Amygdala (tissue), 56 donors: Measurements from ENCODE around the gene LNPEP.
"Not testable (repeated sequence)": the region's sequence is repeated elsewhere in the genome, so short reads cannot be mapped to it uniquely, and the experiment has no call there.

Experiments used
- DNase-seq, 56 donors: peaks; one replicate each; lab custom pipeline; 2025; lab: John Stamatoyannopoulos, UW

Gene LNPEP

DNA sequence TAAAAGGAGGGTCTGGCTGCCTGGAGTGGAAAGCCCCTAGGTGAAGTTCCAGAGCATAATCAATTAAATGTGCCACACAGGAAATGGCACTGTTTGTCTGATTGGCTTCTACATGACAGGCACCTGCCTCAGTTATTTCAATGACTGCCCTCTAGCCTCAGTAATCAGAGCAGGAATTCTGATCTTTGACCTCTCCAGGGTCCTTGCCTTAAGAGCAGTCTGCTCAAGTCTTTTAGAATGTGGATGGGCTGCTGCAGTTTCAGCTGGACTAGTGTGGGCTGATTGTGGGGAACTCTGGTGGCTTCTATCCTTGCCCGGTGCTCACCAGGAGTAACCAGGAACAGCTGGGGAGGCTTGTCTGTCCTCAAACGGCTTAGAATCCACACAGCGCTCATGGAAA, 107.6 kb downstream of the LNPEP start:
- DNase-seq = no peak

- peak in 4 of 56 donors; percentile 4 to 18 (median 6) for DNase-seq
Observed at GRCh38 chr5:97044052-97044451, 108.2 kb downstream of the LNPEP start.

DNA sequence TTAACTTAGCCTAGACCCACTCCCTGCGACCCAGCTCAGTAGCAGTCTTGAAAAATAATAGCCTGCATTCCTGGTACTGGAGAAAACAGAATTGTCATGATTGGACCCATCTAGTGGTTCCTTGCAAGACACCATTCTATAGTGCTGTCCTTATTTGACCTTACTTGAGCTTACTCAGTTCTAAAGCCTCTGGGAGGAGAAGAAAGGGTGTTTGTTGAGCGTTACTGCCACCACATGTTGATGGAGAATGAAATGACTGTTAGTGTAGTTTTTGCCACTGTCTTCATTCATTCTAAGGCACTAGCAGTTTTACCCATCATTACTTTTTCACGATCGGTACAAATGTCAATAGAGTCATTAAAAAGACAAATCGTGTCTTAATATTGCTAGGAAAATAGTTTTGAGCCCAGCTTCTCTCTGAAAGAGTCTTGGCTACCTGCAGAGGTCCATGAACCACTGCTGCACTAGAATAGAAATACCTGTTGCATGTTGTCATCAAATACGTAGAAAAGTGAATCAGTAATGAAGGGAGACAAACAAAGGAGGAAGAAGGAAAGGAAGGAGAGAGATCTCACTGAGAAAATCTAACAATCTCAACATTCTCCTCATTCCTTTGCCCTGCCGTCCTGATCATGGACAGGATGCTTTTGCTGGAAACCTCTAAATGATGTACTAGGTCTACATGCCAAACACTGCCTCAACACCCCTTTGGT, 110.5 kb downstream of the LNPEP start:
- no peak for DNase-seq

DNA sequence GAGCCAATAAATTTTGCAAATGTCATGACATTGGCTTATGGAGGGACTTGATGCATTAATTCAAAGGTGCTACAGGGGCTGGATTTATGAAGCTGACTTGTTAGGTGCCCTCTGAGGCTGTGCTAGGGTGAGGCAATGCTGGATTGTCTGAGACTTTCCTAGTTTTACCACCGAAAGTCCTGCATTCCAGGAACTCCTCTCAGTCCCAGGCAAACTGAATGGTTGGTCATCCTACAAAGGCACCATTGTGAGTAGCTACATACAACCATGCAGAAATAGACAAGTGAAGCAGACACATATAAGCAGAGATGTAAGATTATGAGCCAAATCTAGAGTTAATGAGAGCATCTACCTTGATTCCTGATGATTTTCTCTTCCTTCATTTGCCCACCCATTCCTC, 111.2 kb downstream of the LNPEP start:
- DNase-seq = no peak

DNA sequence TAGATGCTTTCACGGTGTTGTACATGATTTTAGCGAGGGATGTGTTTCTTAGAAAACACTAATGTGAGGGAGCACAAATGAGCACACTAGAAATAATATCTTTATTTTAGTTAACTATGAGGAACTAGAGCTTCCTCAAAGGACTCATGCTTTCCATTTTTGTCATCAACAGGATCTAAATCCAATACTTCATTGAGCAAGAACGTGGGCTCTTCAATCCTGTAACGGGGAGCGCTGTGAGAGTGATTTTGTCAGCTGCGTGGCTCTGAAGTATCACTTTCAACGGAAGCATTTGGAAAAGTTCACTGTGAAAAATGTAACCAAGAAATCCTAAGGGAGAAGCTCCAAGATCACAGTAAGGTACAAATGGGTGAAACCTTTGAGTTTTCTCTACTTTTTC, 113.3 kb downstream of the LNPEP start:
- DNase-seq = no peak

GRCh38 chr5:97056263-97056662, 120.4 kb downstream of the LNPEP start:
- DNase-seq = no peak

- no peak for DNase-seq
Observed at GRCh38 chr5:97062046-97062445, 126.2 kb downstream of the LNPEP start.

DNA sequence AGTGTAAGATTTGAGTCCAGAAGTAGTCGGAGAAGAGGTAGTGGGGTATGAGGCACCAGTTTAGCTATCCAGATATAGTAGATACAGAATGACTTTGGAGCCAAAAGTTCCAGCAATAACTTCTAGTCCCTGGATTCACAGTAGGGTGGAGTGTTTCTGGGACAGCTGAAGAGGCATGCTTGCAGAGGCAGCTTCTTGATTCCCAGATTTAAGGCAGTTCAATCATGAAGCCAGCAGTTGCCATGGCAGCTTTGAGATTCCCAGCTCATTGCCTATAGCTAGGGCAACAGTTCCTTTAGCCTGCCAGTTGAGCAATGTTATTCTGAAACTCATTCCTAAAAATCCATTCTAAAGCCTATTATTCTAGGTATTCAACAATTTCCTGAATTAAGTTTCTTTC, 127.4 kb downstream of the LNPEP start:
- no peak for DNase-seq

DNA sequence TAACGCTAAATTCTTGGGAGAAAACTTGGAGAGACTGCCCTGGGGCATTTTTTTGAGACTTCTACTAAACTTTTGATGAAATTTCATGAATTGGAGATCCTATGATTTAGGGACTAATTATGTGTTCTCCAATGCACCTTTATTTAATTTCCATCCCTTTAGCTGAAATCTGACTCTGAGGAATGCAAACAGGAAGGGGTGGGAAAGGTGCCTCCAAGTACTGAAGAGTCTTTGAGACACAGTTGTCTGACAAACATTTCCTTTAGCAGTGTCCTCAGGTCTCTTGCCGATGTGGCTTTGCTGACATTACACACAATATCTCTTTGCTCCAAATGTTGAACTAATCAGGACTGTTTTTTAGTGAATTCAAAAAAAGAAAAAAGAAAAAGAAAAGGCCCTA, 129.6 kb downstream of the LNPEP start:
- DNase-seq = no peak

DNA sequence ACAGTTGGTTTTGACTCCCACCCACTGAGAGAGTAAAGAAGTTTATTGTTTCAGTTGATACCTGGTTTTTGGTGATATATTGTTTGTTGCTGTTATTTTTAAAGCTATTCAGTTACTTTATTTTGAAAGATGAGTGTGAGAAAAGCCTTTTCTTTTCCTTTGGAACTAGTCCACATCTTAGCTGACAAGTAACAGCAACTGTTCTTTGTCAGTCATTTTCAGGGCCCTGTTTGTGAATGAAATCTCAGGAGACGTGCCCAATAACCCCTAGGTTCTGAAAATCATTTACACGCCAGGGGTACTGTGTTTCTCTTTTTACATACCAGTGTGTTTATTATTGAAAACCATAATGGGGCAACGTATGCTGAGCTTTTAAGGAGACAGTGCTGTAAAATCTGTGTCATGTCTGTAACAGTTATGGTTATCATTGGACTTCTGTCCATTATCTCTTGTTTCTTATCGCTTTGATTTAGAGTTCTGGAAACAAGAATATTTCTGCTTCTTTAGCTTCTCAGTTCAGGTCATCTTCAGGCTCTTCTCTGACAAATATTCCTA, 131.5 kb downstream of the LNPEP start:
- DNase-seq = no peak

DNA sequence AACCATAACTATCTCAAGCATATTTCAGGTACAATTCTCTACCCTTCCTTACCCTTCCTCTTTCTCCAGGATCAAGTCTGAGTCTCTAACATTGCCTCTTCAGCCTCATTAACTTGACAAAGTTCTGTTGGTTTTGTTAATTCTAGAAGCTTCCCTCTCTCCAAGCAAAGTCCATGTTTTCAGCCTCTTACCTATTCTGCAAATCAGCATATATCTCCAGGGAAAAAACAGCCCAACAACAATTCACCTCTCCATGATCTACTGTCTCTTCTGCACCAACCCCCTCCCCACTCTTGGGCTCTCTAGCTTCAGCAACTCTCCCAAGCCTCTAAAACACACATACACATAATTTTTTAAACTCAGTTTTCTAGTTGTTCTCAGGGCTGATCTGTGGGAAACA, 134.4 kb downstream of the LNPEP start:
- DNase-seq = no peak

- DNase-seq = peak in 15 of 56 donors; percentile 4 to 41 (median 18)
Observed at GRCh38 chr5:97071101-97071500, 135.2 kb downstream of the LNPEP start.

DNA sequence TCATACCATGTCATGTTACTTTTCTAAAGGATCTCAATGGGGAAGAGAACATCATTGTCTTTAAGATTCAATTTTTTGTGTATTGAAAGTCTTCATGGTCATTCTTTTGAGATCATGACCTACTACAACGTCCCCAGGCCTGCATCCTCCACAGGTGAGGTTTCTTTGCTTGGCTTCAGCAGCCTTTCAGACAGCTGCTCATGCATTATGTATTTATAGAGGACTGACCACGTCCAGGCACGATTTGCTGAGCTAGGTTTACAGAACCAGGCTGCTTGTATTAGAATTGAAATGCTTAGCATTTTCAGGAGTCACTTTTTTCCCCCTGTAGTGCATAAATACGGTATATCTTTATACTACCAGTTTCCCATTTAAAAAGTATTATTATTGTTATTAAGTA, 136.1 kb downstream of the LNPEP start:
- no peak for DNase-seq

GRCh38 chr5:97072696-97073095, 136.8 kb downstream of the LNPEP start:
- DNase-seq = no peak

DNA sequence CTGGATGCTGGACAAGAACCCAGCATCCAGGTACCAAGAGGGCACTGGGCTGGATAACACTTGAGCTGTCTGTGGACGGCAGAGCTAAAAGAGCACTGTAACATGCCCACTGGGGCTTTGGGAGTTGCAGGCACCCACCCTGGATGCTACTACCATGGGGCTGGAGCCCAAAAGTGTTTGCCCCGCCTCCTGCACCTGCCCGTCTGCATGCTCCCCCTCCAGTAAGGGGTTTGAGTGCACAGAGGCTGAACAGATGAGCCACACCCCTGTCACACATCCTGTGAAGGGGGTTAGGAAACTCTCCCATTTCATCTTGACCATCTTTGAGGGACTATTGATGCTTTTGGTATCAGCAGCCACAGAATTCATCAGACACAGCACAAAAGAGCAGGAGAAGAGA, 137.5 kb downstream of the LNPEP start:
- no peak for DNase-seq

- DNase-seq = no peak
Observed at GRCh38 chr5:97074859-97075489, 139.1 kb downstream of the LNPEP start.

GRCh38 chr5:97075649-97076048, 139.8 kb downstream of the LNPEP start:
- DNase-seq = no peak

- DNase-seq = no peak
Observed at GRCh38 chr5:97076098-97076497, 140.2 kb downstream of the LNPEP start.

GRCh38 chr5:97077246-97077645, 141.4 kb downstream of the LNPEP start:
- DNase-seq = no peak

- no peak for DNase-seq
Observed at GRCh38 chr5:97078958-97079743, 143.3 kb downstream of the LNPEP start.

DNA sequence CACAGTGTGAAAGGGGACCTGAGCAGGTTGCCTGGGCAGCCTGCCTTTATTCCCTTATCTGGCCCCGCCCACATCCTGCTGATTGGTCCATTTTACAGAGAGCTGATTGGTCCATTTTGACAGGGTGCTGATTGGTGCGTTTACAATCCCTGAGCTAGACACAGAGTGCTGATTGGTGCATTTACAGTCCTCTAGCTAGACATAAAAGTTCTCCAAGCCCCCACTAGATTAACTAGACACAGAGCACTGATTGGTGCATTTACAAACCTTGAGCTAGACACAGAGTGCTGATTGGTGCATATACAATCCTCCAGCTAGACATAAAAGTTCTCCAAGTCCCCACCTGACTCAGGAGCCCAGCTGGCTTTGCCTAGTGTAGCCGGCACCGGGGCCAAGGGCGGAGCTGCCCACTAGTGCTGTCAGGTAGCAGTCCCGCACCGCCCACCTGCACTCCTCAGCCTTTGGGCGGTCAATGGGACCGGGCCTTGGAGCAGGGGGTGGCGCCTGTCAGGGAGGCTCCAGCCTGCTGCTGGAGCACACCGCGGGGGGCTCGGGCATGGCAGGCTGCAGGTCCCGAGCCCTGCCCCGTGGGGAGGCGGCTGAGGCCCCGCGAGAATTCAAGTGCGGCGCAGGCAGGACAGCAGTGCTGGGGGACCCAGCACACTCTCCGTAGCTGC, 149.0 kb downstream of the LNPEP start:
- DNase-seq = not testable (repeated sequence)
